GM12878 (cell line): Measurements from ENCODE around the gene DCC. TPM values are rescaled to one million over a fixed set of nuclear protein-coding genes. Genes with fewer than 3 reads are reported as not detected.

ENCODE experiments used
- ATAC-seq: fragments of 200-7000 bp; cut with Tn5 transposase; 3 replicates; pipeline ENCODE4 v1.9.1; 2020; ENCODE audit warnings: mild to moderate bottlenecking, moderate library complexity
- BruUV-seq: library from RNA; stranded (reverse); fragments of 400-500 nt; replicated peaks from 2 replicates; lab custom pipeline; 2021; lab: Mats Ljungman, UMichigan
- CTCF ChIA-PET: fragments of 300-600 bp; sonication (Branson Sonifier 250); formaldehyde crosslinking; extraction: SDS; loops from one replicate; lab custom pipeline; 2021; ENCODE audit warnings: inconsistent platforms; lab: Yijun Ruan, JAX
- POLR2A ChIA-PET: fragments of 350-600 bp; formaldehyde crosslinking; extraction: SDS; loops from one replicate; lab custom pipeline; 2021; ENCODE audit warnings: inconsistent platforms; lab: Charles Lee
- RAD21 ChIA-PET: fragments of 300-600 bp; sonication (Branson Sonifier 250); formaldehyde crosslinking; loops from one replicate; lab custom pipeline; 2023; ENCODE audit warnings: antibody characterized with exemption; ENCODE audit not compliant: unreplicated experiment; lab: Charles Lee
- SMC1A ChIA-PET: fragments of 300-600 bp; sonication (Branson Sonifier 250); formaldehyde crosslinking; loops from one replicate; lab custom pipeline; 2023; ENCODE audit not compliant: unreplicated experiment, uncharacterized antibody; lab: Charles Lee
- DNase-seq: peaks from one replicate; pipeline ENCODE4 v3.0.0-alpha.2; 2011; ENCODE audit warnings: low read depth, low spot score
- FAIRE-seq: peaks from 3 replicates; lab custom pipeline; 2011; peaks lifted over from hg19 to GRCh38; lab: Jason Lieb, UNC
- H2AFZ ChIP-seq: 2 replicates; pipeline ENCODE4 v1.6.0; 2011; ENCODE audit warnings: low read depth, low read length, control low read depth; ENCODE audit not compliant: control insufficient read depth
- H3K27ac ChIP-seq: 2 replicates; pipeline ENCODE4 v1.5.1; 2011; ENCODE audit warnings: control low read depth; ENCODE audit not compliant: control insufficient read depth, insufficient read depth
- H3K27me3 ChIP-seq, 2 experiments: replicated peaks in 1 of 2; 2 replicates each; pipeline versions ENCODE4 v1.6.0 to v1.6.1; 2011; ENCODE audit warnings: low read length in 1 of 2; ENCODE audit not compliant: control insufficient read depth in 2 of 2, insufficient read depth in 2 of 2
- H3K36me3 ChIP-seq, 2 experiments: 2 replicates each; pipeline ENCODE4 v1.5.1; 2011; ENCODE audit warnings: low read length in 1 of 2; ENCODE audit not compliant: control insufficient read depth in 2 of 2, insufficient read depth in 2 of 2
- H3K4me1 ChIP-seq: 2 replicates; pipeline ENCODE4 v1.6.1; 2011; ENCODE audit warnings: mild to moderate bottlenecking, low read length, moderate library complexity, mixed read lengths; ENCODE audit not compliant: control insufficient read depth, insufficient read depth
- H3K4me2 ChIP-seq: 2 replicates; pipeline ENCODE4 v1.6.0; 2011; ENCODE audit warnings: control low read depth; ENCODE audit not compliant: control insufficient read depth, insufficient read depth
- H3K4me3 ChIP-seq: fragments of 200-600 bp; sonication (generic); 2 replicates; pipeline ENCODE4 v1.5.1; 2016
- H3K79me2 ChIP-seq: 2 replicates; pipeline ENCODE4 v1.6.0; 2011; ENCODE audit warnings: low read length; ENCODE audit not compliant: control insufficient read depth, insufficient read depth
- H3K9ac ChIP-seq: 2 replicates; pipeline ENCODE4 v1.8.0; 2011; ENCODE audit warnings: low read length, control low read depth, mixed read lengths; ENCODE audit not compliant: control insufficient read depth, insufficient read depth
- H3K9me3 ChIP-seq: replicated peaks from 3 replicates; pipeline ENCODE4 v1.5.1; 2011; ENCODE audit warnings: mild to moderate bottlenecking, low read length; ENCODE audit not compliant: control insufficient read depth, insufficient read depth
- H4K20me1 ChIP-seq: 2 replicates; pipeline ENCODE4 v1.6.0; 2011; ENCODE audit not compliant: control insufficient read depth, insufficient read depth
- ASH2L ChIP-seq: fragments of 300-600, 200-600 bp; sonication (generic); IDR thresholded peaks from 2 replicates; pipeline ENCODE4 v1.6.1; 2017; ENCODE audit warnings: low read depth, mild to moderate bottlenecking, borderline replicate concordance
- BCLAF1 ChIP-seq: fragments of 450-650 bp; IDR thresholded peaks from 2 replicates; pipeline ENCODE4 v1.6.1; 2017; ENCODE audit warnings: antibody characterized with exemption, mild to moderate bottlenecking, moderate library complexity
- EGR1 ChIP-seq, 2 experiments: IDR thresholded peaks; 1 replicate in 1 of 2; 2 replicates in 1 of 2; pipeline ENCODE4 v1.6.1; 2011 to 2012; ENCODE audit warnings: low read depth in 2 of 2, low read length in 2 of 2, borderline replicate concordance in 1 of 2, mild to moderate bottlenecking in 1 of 2, moderate library complexity in 1 of 2
- EP300 ChIP-seq, 2 experiments: fragments of 150-350 bp in 1 of 2; IDR thresholded peaks; 2 replicates each; pipeline ENCODE4 v1.6.1; 2011 to 2012; ENCODE audit warnings: low read depth in 2 of 2, low read length in 2 of 2, borderline replicate concordance in 1 of 2, improper control_type of control experiment in 1 of 2, inconsistent platforms in 1 of 2; ENCODE audit not compliant: control insufficient read depth in 1 of 2
- RB1 ChIP-seq: fragments of 450-650 bp; formaldehyde crosslinking; IDR thresholded peaks from 2 replicates; pipeline ENCODE4 v1.6.1; 2017; ENCODE audit warnings: mild to moderate bottlenecking, borderline replicate concordance
- SKIL ChIP-seq: fragments of 450-650 bp; IDR thresholded peaks from 2 replicates; pipeline ENCODE4 v1.6.1; 2017; ENCODE audit warnings: mild to moderate bottlenecking, low read depth, inconsistent platforms; ENCODE audit not compliant: poor library complexity, severe bottlenecking
- SMAD5 ChIP-seq: IDR thresholded peaks from 2 replicates; pipeline ENCODE4 v1.6.1; 2016; ENCODE audit warnings: antibody characterized with exemption, low read depth
- SREBF1 ChIP-seq: IDR thresholded peaks from 2 replicates; pipeline ENCODE4 v1.6.1; 2012; ENCODE audit warnings: mild to moderate bottlenecking, low read length
- TCF7 ChIP-seq: IDR thresholded peaks from 2 replicates; pipeline ENCODE4 v1.6.1; 2014; ENCODE audit warnings: antibody characterized with exemption, borderline replicate concordance
- USF2 ChIP-seq: IDR thresholded peaks from 2 replicates; pipeline ENCODE4 v1.6.1; 2011; ENCODE audit warnings: low read depth, low read length, improper control_type of control experiment, borderline replicate concordance
- ZNF217 ChIP-seq: fragments of 450-650 bp; IDR thresholded peaks from 2 replicates; pipeline ENCODE4 v1.6.1; 2017; ENCODE audit warnings: antibody characterized with exemption, mild to moderate bottlenecking
- WGBS: methylation state at CpG from one replicate; pipeline ENCODE4 v1.1.6; 2016; ENCODE audit warnings: low lambda C conversion rate; ENCODE audit not compliant: insufficient replicate concordance, insufficient coverage; ENCODE audit errors: missing lambda C conversion rate; 5-methylcytosine and 5-hydroxymethylcytosine counted together
- in situ Hi-C: fragments of 300-500 bp; cut with MboI; formaldehyde crosslinking; loops from 9 replicates; pipeline ENCODE4 v1.14.3; 2018; ENCODE audit warnings: mixed read lengths
- intact Hi-C: fragments of 100-400 bp; cut with micrococcal nuclease; formaldehyde crosslinking; loops from one replicate; pipeline ENCODE4 v1.14.2; 2022; ENCODE audit not compliant: unreplicated experiment
- polyA plus RNA-seq, 11 experiments: library from polyadenylated mRNA; depleted of rRNA in 4 of 11; unstranded in 6 of 11; stranded (reverse) in 5 of 11; fragments of >200 nt; fragmentation: Nextera tagmentation in 4 of 11; fragmentation: Illumina TruSeq in 1 of 11; extraction: Ambion mirVana in 4 of 11; extraction: Trizol in 1 of 11; gene quantifications; 1 replicate in 1 of 11; 2 replicates in 10 of 11; pipeline versions ENCODE4 v1.2.1 to v1.2.3, GENCODE V29; 2011 to 2016; ENCODE audit warnings: inconsistent platforms in 2 of 11, missing spikeins in 2 of 11, low read depth in 1 of 11
- total RNA-seq, 4 experiments: library from RNA; depleted of rRNA in 3 of 4; stranded (reverse); fragments of >200 nt in 3 of 4; fragmentation: Illumina TruSeq in 1 of 4; extraction: Trizol in 1 of 4; gene quantifications; 2 replicates each; pipeline versions ENCODE4 v1.2.1 to v1.2.3, GENCODE V29; 2013 to 2021
- TF ChIP-seq, protein P1 (sequence below): fragments of 450-650 bp; formaldehyde crosslinking; IDR thresholded peaks from 2 replicates; pipeline ENCODE4 v1.4.0; 2022; ENCODE audit warnings: mild to moderate bottlenecking, moderate library complexity

The DCC gene
- total and polyA plus RNA-seq, 10 of the 15 experiments (the other 5 are each of a cell fraction or from before 2014, with no cell fraction given), result 0.01 TPM; not detected in 9

DNA sequence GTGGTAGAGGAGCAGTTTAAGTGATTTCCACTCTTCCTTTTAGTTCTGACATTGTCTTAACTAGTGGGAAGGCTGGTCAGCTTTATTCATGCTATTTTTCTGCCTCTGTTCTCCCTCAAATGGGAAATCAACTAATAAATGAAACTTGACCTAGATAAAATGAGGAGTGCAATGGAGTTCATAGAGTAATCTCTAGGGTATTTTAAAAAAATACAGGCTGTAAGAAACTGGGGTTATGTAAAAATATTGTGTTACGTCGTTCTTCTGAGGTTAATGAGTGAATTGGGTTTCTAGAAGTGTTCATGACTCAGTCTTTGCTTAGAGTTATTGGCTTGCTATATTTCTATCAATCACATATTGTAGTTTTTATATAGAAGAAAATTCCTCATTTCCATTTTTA is 1150.0 kb downstream of the DCC start:
- Histone ChIP-seq H3K4me2 (no peak overlapping the region), H3K4me3 (no peak overlapping the region), H4K20me1 (no peaks in the 10 kb centered on the region), H3K27ac (no peak overlapping the region)
- BruUV-seq, result no TSS peak
- no peak for TF ChIP-seq BCLAF1
- no peak for TF ChIP-seq ASH2L
- no peak for TF ChIP-seq USF2
- no peak for TF ChIP-seq ZNF217
- no peak for TF ChIP-seq SMAD5
- TF ChIP-seq RB1, result no peak
- no peak for TF ChIP-seq SREBF1
- TF ChIP-seq, protein P1, sequence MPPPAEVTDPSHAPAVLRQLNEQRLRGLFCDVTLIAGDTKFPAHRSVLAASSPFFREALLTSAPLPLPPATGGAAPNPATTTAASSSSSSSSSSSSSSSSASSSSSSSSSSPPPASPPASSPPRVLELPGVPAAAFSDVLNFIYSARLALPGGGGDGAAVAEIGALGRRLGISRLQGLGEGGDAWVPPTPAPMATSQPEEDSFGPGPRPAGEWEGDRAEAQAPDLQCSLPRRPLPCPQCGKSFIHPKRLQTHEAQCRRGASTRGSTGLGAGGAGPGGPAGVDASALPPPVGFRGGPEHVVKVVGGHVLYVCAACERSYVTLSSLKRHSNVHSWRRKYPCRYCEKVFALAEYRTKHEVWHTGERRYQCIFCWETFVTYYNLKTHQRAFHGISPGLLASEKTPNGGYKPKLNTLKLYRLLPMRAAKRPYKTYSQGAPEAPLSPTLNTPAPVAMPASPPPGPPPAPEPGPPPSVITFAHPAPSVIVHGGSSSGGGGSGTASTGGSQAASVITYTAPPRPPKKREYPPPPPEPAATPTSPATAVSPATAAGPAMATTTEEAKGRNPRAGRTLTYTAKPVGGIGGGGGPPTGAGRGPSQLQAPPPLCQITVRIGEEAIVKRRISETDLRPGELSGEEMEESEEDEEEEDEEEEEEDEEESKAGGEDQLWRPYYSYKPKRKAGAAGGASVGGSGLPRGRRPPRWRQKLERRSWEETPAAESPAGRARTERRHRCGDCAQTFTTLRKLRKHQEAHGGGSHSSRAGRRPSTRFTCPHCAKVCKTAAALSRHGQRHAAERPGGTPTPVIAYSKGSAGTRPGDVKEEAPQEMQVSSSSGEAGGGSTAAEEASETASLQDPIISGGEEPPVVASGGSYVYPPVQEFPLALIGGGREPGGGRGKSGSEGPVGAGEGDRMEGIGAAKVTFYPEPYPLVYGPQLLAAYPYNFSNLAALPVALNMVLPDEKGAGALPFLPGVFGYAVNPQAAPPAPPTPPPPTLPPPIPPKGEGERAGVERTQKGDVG, result no peak
- no peak for TF ChIP-seq SKIL
- TF ChIP-seq TCF7, result no peak
- TF ChIP-seq EP300 (IDR thresholded peaks at IDR 0.05; ENCODE audit: borderline replicate concordance in 1 of 2, control insufficient read depth in 1 of 2, low read depth in 2 of 2, low read length in 2 of 2), result no peak
- TF ChIP-seq EGR1 (IDR thresholded peaks at IDR 0.05; ENCODE audit: borderline replicate concordance in 1 of 2, low read depth in 2 of 2, low read length in 2 of 2), result no peak
- TF ChIP-seq, all 136 proteins: peak for 0
- Histone ChIP-seq H3K79me2 (no peaks in the 10 kb centered on the region), H2AFZ (no peak overlapping the region), H3K36me3 (no peaks in the 10 kb centered on the region), H3K9me3 (no peaks in the 10 kb centered on the region), H3K27me3 (no peaks in the 10 kb centered on the region), H3K4me1 (no peaks in the 10 kb centered on the region), H3K9ac (no peak overlapping the region)
- ChIA-PET CTCF (no interaction called here), SMC1A (no interaction called here), POLR2A (no interaction called here), RAD21 (no interaction called here)
- FAIRE-seq (no peak), ATAC-seq (no peak), DNase-seq (no peak)
- intact Hi-C loops (no loop called here), in situ Hi-C loops (no loop called here)
- WGBS, result 15% methylated on average over 2 of the region's 2 CpGs
